HG02885 (cell line): Measurements from ENCODE around the gene TMEM170B.

Experiments
- ATAC-seq: cut with Tn5 transposase; IDR thresholded peaks from one replicate; pipeline ENCODE4 v1.9.1; 2021; ENCODE audit warnings: mild to moderate bottlenecking; ENCODE audit not compliant: unreplicated experiment, poor library complexity

The TMEM170B gene

GRCh38 chr6:11537229-11538051, at the start of gene TMEM170B:
Gene TMEM170B, plus strand, starts transcription at chr6:11537749. Its CDS starts 529 bp downstream, at chr6:11538278.
- ATAC-seq: peak; percentile 96

GRCh38 chr6:11490996-11491395, 46.6 kb upstream of the TMEM170B start:
- no peak for ATAC-seq

- peak; percentile 28 for ATAC-seq
Observed at GRCh38 chr6:11491596-11492463, 45.7 kb upstream of the TMEM170B start.

- no peak for ATAC-seq
Observed at GRCh38 chr6:11492464-11493290, 44.9 kb upstream of the TMEM170B start.

- ATAC-seq: no peak
Observed at GRCh38 chr6:11493974-11494373, 43.6 kb upstream of the TMEM170B start.

GRCh38 chr6:11494786-11495564, 42.6 kb upstream of the TMEM170B start:
- no peak for ATAC-seq

- ATAC-seq: no peak
Observed at GRCh38 chr6:11495565-11496145, 41.9 kb upstream of the TMEM170B start.

GRCh38 chr6:11496152-11497060, 41.1 kb upstream of the TMEM170B start:
- ATAC-seq: peak; percentile 63

GRCh38 chr6:11497107-11497506, 40.4 kb upstream of the TMEM170B start:
- no peak for ATAC-seq

GRCh38 chr6:11497881-11498280, 39.7 kb upstream of the TMEM170B start:
- no peak for ATAC-seq

- ATAC-seq: no peak
Observed at GRCh38 chr6:11500008-11500407, 37.5 kb upstream of the TMEM170B start.

- no peak for ATAC-seq
Observed at GRCh38 chr6:11509471-11509870, 28.1 kb upstream of the TMEM170B start.

GRCh38 chr6:11514672-11515071, 22.9 kb upstream of the TMEM170B start:
- ATAC-seq: peak; percentile 92

GRCh38 chr6:11515763-11516162, 21.8 kb upstream of the TMEM170B start:
- ATAC-seq: no peak

- ATAC-seq: no peak
Observed at GRCh38 chr6:11522812-11523605, 14.5 kb upstream of the TMEM170B start.

GRCh38 chr6:11525468-11526155, 11.9 kb upstream of the TMEM170B start:
- ATAC-seq: no peak

GRCh38 chr6:11526156-11526505, 11.4 kb upstream of the TMEM170B start:
- ATAC-seq: no peak
